Spinal cord (tissue), 10 donors: ENCODE results near the gene GID4. TPM values are rescaled to one million over a fixed set of nuclear protein-coding genes. Genes with fewer than 3 reads are reported as not detected.

Experiments
- DNase-seq, 6 donors: peaks; one replicate each; pipeline versions ENCODE4 v3.0.0 to v3.0.0-alpha.2; 2013 to 2015; ENCODE audit warnings: low spot score in 6 of 6, low read depth in 4 of 6
- H3K27ac ChIP-seq: one replicate; pipeline ENCODE4 v1.5.1; 2013; ENCODE audit warnings: low read depth, low read length, control low read depth
- H3K27me3 ChIP-seq: one replicate; pipeline ENCODE4 v1.6.1; 2013; ENCODE audit warnings: low read length; ENCODE audit not compliant: control insufficient read depth, insufficient read depth
- H3K36me3 ChIP-seq: one replicate; pipeline ENCODE4 v1.6.1; 2013; ENCODE audit warnings: low read length; ENCODE audit not compliant: control insufficient read depth, insufficient read depth
- H3K4me1 ChIP-seq: one replicate; pipeline ENCODE4 v1.6.1; 2013; ENCODE audit warnings: low read length; ENCODE audit not compliant: control insufficient read depth, insufficient read depth
- H3K4me3 ChIP-seq: one replicate; pipeline ENCODE4 v1.5.1; 2013; ENCODE audit warnings: low read depth, low read length, control low read depth
- H3K9me3 ChIP-seq: one replicate; pipeline ENCODE4 v1.6.1; 2013; ENCODE audit warnings: low read length; ENCODE audit not compliant: control insufficient read depth, insufficient read depth
- WGBS: methylation state at CpG from one replicate; pipeline ENCODE4 v1.1.5; 2013; ENCODE audit warnings: missing lambda C conversion rate; ENCODE audit not compliant: insufficient coverage; 5-methylcytosine and 5-hydroxymethylcytosine counted together
- polyA plus RNA-seq, 2 donors: library from polyadenylated mRNA; unstranded; fragments of 120-200 nt; gene quantifications; one replicate each; pipeline ENCODE4 v1.2.1, GENCODE V29; 2013; ENCODE audit not compliant: insufficient read length in 2 of 2
- total RNA-seq, 2 donors: library from RNA; depleted of rRNA in 1 of 2; stranded (reverse); fragments of 120-200 nt in 1 of 2; fragments of >200 nt in 1 of 2; gene quantifications; one replicate each; pipeline versions ENCODE4 v1.2.3 to v1.2.4, GENCODE V29; 2013 to 2014
- donor health status: healthy.

GID4 gene
- total and polyA plus RNA-seq, 4 donors, result 8.0 to 13.9 (median 11.0) TPM

DNA sequence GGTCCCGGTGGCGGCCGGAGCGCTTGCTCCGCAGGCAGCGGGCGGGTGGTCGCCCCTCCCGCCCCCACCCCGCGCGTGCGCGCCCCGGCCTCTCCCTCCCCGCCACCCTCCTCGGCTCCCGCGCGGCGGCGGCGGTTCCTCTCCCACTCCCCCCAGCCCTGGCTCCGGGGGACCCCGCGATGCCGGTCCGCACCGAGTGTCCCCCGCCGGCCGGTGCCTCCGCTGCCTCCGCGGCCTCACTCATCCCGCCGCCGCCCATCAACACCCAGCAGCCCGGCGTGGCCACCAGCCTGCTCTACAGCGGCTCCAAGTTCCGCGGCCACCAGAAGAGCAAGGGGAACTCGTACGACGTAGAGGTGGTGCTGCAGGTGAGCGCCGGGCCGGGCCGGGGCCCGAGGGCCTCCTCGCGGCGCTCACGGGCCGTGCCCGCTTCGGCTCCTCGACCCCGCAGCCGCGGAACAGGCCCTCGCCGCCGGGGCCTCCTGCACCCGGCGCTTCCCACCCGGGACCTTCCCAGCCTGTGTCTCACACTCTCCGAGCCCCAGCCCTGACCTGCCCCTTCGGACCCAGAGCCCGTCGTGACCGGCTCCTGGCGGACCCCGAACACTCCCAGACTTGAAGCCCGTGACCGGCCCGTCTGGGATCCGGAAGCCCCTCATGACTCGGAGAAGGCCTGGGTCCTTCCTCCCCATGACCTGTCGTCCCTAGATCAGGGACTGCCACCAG lies 490 bp downstream of the GID4 start:
- H3K27me3 ChIP-seq, result no peaks in the 10 kb centered on the region
- no peaks in the 10 kb centered on the region for H3K36me3 ChIP-seq
- peak overlapping the region; percentile 73 for H3K4me3 ChIP-seq
- peak overlapping the region; percentile 67 for H3K27ac ChIP-seq
- WGBS, result under 1% methylated on average over 67 of the region's 81 CpGs
- H3K9me3 ChIP-seq, result no peaks in the 10 kb centered on the region
- H3K4me1 ChIP-seq, result peaks cover 24% of the 10 kb centered on the region
- DNase-seq, result peak in 1 of 6 donors; percentile 27

DNA sequence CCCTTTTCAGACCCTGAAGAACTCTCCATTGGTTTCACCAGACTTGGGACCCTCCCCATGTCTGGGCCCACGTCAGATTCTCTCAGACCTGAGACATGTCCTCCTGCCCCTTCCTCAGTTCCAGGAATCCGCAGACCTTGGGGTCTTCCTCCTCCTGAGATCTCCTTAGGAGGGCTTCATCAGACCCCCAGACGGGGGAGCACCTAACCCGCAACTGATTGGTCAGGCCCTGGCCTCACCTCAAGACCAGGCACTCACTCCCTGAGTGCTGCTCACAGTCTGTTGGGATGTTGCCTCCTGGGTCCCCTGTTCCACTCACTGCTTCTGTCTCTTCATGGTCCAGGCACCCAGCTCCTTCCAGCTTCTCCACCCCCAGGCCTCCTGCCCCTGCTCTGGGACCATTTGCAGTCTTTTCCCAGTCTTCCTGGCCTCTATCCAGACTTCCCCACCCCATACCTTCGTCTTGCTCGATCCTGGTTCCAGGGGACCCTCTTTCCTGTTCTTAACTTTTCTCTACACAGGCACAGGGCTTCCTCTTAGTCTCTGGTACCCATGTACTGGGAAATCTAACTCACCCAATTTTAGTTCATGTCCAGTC lies 1.2 kb downstream of the GID4 start:
- Histone ChIP-seq H3K4me1 (peaks cover 24% of the 10 kb centered on the region), H3K4me3 (peak overlapping the region; percentile 73), H3K36me3 (peaks cover 2% of the 10 kb centered on the region), H3K27me3 (no peaks in the 10 kb centered on the region), H3K9me3 (no peaks in the 10 kb centered on the region), H3K27ac (no peak overlapping the region)
- no peak for DNase-seq
- WGBS, result 28% methylated on average over 6 of the region's 6 CpGs

DNA sequence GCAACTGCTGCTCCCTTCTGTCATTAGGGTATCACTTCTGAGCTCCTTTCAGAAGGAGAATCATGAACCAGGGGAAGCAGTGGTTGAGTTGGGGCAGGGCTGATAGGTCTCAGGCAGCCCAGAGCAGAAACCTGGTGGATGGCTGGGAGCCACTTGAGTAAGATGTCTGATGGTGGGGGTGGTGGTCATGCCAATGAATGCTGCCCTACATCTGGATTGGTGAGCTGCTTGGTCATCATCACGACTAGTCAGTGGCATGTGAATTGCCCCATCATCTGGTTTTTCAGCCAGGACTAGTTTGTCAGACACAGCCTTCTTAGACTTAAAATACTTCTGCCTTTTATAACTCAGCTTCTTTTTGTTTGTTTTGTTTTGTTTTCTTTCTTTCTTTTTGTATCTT lies 2.6 kb downstream of the GID4 start:
- Histone ChIP-seq H3K36me3 (peaks cover 12% of the 10 kb centered on the region), H3K4me3 (no peak overlapping the region), H3K4me1 (peaks cover 24% of the 10 kb centered on the region), H3K9me3 (no peaks in the 10 kb centered on the region), H3K27ac (no peak overlapping the region), H3K27me3 (no peaks in the 10 kb centered on the region)
- no peak for DNase-seq
- WGBS, result 60% methylated on average over 1 of the region's 1 CpG

DNA sequence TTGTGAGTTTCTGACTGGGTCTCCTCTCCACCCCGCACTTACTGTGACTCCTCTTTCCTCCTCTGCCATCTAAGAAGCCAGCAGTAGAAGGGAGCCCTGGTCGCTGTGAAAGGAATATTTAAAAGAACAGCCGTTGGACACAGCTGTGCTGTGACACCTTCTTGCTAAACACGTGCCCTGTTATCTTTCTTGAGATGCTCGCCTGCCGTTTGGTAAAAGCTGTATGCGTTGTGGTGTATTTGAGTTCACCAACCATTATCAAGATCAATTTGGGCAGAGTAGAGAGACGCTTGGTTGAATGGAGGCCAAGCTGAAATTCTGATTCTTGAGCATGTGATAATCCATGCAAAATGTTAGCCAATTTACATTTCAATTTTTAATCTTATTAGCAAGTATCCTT lies 3.8 kb downstream of the GID4 start:
- 40% methylated on average over 1 of the region's 8 CpGs for WGBS
- no peak for DNase-seq
- Histone ChIP-seq H3K27ac (no peak overlapping the region), H3K4me1 (peaks cover 20% of the 10 kb centered on the region), H3K9me3 (no peaks in the 10 kb centered on the region), H3K36me3 (peaks cover 20% of the 10 kb centered on the region), H3K27me3 (no peaks in the 10 kb centered on the region), H3K4me3 (no peak overlapping the region)

DNA sequence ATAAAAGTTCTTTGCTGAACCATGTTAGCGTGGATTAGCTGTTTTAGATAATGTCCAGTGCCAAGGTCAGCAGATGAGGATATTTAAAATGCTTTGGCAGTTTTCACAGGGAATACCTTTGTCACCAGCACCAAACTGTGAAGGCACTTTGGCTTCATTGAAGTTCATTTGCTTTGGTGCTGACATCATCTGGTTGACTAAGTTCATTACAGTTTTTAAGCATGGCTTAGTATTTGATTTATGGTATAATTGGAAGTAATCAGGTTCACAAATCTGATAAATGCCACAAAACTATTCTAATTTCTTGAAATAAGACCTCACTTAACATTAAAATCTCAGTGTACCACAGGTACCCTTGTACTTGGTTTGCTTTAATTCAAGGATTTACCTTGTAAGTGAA lies 4.3 kb downstream of the GID4 start:
- no peaks in the 10 kb centered on the region for H3K9me3 ChIP-seq
- H3K36me3 ChIP-seq, result peaks cover 23% of the 10 kb centered on the region
- DNase-seq, result peak in 2 of 6 donors; percentile 47 to 71
- peaks cover 16% of the 10 kb centered on the region for H3K4me1 ChIP-seq
- H3K27me3 ChIP-seq, result no peaks in the 10 kb centered on the region
- no peak overlapping the region for H3K4me3 ChIP-seq
- H3K27ac ChIP-seq, result no peak overlapping the region
- whole genome bisulfite sequencing, result 43% methylated on average over 1 of the region's 1 CpG

DNA sequence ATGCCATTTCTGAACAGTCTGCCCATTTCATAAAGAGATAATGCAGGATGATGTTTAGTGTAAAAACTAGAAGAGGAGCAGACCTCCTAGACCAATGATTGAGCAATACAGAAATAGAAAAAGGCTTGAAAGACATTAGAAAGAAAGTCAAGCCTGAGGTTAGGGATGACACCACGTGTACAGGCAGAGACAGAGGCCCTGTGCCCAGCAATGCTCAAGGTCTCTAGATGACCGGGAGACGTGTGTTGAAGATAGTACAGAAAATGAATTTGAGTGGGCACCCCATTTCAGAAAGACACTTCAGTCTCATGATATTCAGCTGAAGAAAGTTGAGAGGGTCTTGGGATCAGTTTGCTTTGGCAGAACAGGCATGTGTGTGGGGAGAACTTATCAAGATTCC lies 5.4 kb downstream of the GID4 start:
- 83% methylated on average over 3 of the region's 3 CpGs for WGBS
- H3K4me3 ChIP-seq, result no peak overlapping the region
- H3K36me3 ChIP-seq, result peaks cover 23% of the 10 kb centered on the region
- no peaks in the 10 kb centered on the region for H3K27me3 ChIP-seq
- no peaks in the 10 kb centered on the region for H3K9me3 ChIP-seq
- H3K27ac ChIP-seq, result no peak overlapping the region
- H3K4me1 ChIP-seq, result peaks cover 13% of the 10 kb centered on the region
- no peak for DNase-seq

DNA sequence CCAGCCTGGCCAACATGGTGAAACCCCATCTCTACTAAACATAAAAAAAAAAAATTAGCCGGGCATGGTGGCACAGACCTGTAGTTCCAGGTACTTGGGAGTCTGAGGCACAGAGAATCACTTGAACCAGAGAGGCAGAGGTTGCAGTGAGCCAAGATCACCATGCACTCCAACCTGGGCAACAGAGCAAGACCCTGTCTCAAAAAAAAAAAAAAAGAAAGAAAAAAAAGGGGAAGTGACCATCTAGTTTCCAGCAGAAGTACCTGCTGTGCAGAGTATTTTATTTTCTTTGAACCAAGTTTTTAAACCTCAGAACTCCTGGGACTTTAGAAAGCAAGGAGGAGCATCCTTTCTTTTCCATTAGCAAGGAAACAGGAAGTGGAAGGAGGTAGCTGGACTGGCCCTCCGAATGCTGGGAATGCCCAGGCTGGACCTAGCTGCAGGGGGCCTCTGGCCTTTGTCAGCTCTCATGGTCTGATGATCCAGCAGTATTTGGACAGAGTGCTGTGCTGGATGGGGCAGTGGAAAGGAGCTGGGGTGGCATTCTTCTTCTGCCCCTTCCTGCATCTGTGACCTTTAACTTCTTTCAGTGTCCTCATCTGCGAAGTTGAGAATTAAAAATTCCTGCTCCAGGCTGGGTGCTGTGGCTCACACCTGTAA lies 6.6 kb downstream of the GID4 start:
- H3K4me1 ChIP-seq, result peaks cover 3% of the 10 kb centered on the region
- no peak for DNase-seq
- H3K27ac ChIP-seq, result no peak overlapping the region
- no peaks in the 10 kb centered on the region for H3K27me3 ChIP-seq
- 76% methylated on average over 2 of the region's 3 CpGs for WGBS
- peaks cover 26% of the 10 kb centered on the region for H3K36me3 ChIP-seq
- H3K4me3 ChIP-seq, result no peak overlapping the region
- H3K9me3 ChIP-seq, result no peaks in the 10 kb centered on the region

DNA sequence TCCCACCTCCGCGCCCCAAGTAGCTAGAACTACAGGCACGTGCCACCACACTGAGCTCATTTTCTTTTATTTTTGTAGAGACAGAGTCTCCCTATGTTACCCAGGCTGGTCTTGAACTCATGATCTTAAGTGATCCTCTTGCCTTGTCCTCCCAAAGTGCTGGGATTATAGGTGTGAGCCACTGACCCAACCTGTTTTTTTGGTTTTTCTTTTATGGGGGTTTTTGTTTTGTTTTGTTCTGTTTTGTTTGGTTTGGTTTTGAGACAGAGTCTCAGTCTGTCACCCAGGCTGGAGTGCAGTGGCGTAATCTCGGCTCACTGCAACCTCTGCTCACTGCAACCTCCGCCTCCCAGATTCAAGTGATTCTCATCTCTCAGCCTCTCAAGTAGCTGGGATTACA lies 16.4 kb downstream of the GID4 start:
- peaks cover 44% of the 10 kb centered on the region for H3K36me3 ChIP-seq
- DNase-seq, result no peak
- no peak overlapping the region for H3K4me3 ChIP-seq
- WGBS, result 100% methylated on average over 2 of the region's 6 CpGs
- H3K4me1 ChIP-seq, result no peaks in the 10 kb centered on the region
- H3K9me3 ChIP-seq, result no peaks in the 10 kb centered on the region
- H3K27ac ChIP-seq, result no peak overlapping the region
- H3K27me3 ChIP-seq, result no peaks in the 10 kb centered on the region

DNA sequence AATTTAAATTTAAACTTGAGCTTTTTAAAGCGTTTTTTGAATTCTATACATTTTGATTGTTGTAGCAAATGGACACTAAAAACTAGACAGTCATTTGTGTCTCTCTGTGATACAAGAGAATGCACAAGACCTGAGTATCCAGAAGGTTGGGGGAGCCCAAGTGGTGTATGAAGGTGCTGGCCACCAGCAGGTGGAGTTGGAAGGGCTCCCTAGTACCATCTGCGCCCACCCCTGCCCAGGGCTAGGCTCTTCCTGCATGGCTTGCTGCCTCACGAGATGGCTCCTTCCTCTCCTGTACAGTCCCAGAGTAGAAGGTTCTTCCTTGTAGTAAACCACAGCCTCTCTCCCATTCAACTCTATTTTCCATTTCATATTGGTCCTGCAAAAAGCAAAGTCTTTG lies 17.0 kb downstream of the GID4 start:
- peaks cover 47% of the 10 kb centered on the region for H3K36me3 ChIP-seq
- no peak for DNase-seq
- no peak overlapping the region for H3K27ac ChIP-seq
- H3K4me3 ChIP-seq, result no peak overlapping the region
- 75% methylated on average over 2 of the region's 3 CpGs for WGBS
- no peaks in the 10 kb centered on the region for H3K4me1 ChIP-seq
- no peaks in the 10 kb centered on the region for H3K27me3 ChIP-seq
- H3K9me3 ChIP-seq, result no peaks in the 10 kb centered on the region

DNA sequence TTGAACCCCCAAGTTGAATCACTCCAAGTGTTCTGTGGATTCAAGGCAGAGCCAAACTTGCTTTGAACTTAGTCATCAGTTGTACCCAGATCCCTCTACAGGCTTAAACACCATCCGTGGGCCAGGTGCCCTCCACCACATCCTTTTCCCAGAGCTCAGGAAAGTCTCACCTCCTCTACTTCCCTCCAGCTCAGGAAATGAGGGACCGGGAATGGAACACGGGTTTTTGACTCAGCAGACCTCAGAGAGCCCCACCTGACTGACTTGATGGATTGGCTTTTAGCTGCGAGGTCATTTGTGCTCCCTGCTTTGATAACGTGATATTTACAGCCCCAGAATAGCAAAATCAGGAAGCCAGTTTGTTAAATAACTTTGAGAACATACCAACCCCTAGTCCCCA lies 20.1 kb downstream of the GID4 start:
- Histone ChIP-seq H3K27me3 (no peaks in the 10 kb centered on the region), H3K4me3 (no peak overlapping the region), H3K36me3 (peaks cover 55% of the 10 kb centered on the region), H3K27ac (no peak overlapping the region), H3K4me1 (no peaks in the 10 kb centered on the region), H3K9me3 (no peaks in the 10 kb centered on the region)
- DNase-seq, result no peak
- WGBS, result 78% methylated on average over 4 of the region's 5 CpGs
